GM18868 (cell line): ENCODE results near the gene LOX.
A peak's percentile ranks its signal among the peaks of the same experiment; 100 is the strongest.

ENCODE experiments used
- ATAC-seq: cut with Tn5 transposase; IDR thresholded peaks from one replicate; pipeline ENCODE4 v1.9.1; 2021; ENCODE audit warnings: mild to moderate bottlenecking, moderate library complexity; ENCODE audit not compliant: unreplicated experiment

The LOX gene

DNA sequence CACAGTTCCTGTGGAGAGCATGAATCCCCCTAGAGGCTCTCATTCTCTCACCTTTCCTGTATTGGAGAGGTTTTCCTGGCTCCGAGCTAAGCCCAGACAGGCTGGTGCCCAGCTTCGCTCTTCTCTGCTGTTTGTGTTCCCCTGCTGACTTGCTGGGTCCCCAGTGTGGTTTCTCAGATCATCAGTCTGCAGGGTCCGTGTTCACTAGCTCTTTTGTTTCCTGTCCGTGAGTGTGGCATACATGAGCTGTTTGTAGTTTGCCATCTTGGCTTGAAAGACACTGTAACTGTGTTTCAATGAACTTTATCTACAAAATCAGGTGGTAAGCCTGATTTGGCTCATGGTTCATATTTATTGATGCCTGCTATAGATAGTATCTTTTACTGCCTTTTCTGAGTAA is 23.8 kb downstream of the LOX start:
- ATAC-seq = no peak

- no peak for ATAC-seq
Observed at GRCh38 chr5:122053181-122054109, 24.6 kb downstream of the LOX start.

GRCh38 chr5:122051569-122051968 is 26.5 kb downstream of the LOX start:
- ATAC-seq = no peak

DNA sequence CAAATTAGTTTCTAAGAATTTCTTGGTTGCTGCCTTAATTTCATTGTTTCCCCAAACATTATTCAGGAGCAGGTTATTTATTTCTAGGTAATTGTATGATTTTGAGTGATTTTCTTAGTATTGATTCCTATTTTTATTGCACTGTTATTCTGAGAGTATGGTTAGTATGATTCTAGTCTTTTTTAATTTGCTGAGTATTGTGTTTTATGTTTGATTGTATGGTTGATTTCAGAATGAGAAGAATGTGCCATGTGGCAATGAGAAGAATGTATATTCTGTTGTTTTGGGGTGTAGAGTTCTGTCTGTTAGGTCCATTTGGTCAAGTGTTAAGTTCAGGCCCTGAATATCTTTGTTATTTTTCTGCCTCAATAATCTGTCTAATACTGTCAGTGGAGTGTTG is 27.1 kb downstream of the LOX start:
- ATAC-seq = no peak

GRCh38 chr5:122040636-122041302 is 37.3 kb downstream of the LOX start:
- ATAC-seq = no peak

DNA sequence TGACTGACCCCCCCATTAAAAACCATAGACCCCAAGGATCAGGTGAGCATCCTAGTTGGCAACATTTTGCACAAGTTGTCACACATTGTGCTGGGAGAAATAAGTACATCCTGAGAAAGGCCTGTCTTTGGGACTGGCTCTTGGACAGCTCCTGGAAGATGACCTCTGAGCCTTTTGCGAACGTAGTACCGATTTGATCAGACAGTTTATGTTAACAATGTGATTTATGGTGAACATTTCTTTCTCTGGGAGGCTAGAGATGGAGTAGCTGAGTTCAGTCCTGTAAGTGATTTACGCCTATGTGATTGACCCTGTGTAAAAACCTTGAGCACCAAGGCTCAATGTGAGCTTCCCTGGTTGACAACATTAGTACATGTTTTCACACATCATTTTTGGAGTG is 41.7 kb downstream of the LOX start:
- no peak for ATAC-seq

DNA sequence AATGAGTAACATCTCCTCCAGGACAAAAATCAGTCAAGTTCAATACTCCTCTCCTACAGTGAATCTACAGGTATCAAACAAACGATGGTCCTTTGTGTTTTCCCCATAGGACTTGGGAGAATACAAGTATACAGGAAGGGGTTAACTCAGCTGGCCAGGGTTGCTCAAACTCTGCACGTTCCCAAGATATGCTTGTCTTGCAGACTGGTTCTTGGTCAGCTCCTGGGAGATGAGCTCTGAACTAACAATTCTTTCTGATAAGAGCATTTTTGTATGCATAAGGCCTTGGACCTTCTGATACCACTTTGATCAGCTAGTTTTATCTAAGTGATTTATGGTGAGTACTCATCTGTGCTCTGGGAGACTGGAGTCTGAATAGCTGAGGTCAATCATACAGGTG is 42.1 kb downstream of the LOX start:
- ATAC-seq = no peak

- no peak for ATAC-seq
Observed at GRCh38 chr5:122031836-122032235, 46.2 kb downstream of the LOX start.

- ATAC-seq = no peak
Observed at GRCh38 chr5:122030251-122030650, 47.8 kb downstream of the LOX start.

GRCh38 chr5:122029818-122030217 is 48.2 kb downstream of the LOX start:
- ATAC-seq = no peak

DNA sequence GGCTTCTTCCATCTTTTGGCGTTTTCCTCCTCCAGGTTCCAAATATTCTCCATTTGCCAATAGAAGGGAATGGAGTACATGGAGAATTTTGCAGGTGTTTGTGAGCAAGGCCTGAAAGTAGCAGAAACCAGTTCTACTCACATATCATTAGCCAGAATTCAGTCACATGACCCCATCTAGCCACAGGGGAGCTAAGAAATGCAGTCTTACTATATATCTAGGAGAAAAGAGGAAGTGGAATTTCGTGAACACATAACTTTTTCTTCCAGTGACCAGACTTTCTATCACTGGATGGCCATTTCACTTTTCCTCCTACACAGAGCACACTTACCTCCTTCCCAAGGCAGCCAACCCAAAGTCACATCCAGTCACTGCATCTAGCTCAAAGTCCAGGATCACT is 55.1 kb downstream of the LOX start:
- peak; percentile 72 for ATAC-seq

GRCh38 chr5:122019919-122020590 is 58.0 kb downstream of the LOX start:
- ATAC-seq = peak; percentile 34

DNA sequence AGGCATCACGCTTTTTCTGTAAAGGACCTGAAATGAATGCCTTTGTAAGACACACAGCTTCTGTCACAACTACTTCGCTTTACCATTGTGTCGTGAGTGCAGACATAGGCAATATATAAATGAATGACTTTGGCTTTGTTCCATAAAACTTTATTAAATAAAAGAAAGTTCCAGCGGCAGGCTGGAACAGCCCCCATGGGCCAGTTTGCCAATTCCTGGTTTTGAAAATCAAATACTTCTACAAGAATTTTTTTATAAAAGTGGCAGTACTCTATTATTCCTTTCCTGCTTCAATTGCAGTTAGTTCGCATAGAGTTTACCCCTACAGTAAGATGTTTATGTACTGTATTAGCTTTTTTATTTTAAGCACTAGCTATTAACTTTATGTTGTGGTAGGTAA is 62.6 kb downstream of the LOX start:
- ATAC-seq = no peak

DNA sequence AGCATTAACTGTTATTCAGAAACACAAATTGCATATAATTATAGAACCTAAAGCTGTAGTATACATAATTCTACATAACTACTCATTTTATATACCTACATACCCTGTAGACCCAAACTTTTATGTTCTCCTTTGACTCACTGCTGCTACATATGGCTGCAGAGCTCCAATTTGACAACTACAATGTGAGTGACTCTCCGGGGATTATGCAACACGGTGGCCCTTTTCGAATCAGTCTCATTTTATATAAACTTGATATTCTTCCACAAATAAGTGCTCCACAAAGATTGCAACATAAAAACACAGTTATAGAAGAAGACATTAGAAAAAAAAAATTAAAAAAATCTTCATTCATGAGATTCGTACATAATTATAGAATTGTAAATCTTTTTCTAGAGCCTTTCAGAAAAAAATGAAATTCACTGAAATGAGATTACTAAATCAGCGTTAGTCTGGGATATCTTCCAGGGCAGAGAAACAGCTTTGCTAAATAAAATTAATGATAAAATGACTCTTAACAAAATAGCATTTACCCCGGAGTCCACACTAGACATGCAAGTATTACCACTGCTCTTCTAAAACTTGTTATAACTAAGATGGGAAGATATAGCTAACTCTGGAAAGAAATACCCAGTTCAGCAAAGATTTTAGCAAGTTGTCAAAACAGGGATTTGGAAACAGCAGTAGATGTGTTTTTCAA is 63.7 kb downstream of the LOX start:
- no peak for ATAC-seq
